Measurements from ENCODE around the gene RRAD.

GRCh38 chr16:66930189-66930588 lies 4.9 kb upstream of the RRAD start:
- TF ChIP-seq CTCF (conservative IDR thresholded peaks at IDR 0.05; ENCODE audit: low read depth, low read length) (no peak), EZH2 (IDR thresholded peaks at IDR 0.05; ENCODE audit: borderline replicate concordance, low read depth, low read length, poor library complexity, severe bottlenecking) (no peak)
